DND-41 (cell line): ENCODE data around the gene AP2A1.

Source experiments
- ATAC-seq: fragments of 200-7000 bp; cut with Tn5 transposase; 3 replicates; pipeline ENCODE4 v1.9.1; 2021; ENCODE audit warnings: low read depth; ENCODE audit not compliant: insufficient read depth
- DNase-seq: peaks from one replicate; pipeline ENCODE4 v3.0.0-alpha.2; 2020
- H2AFZ ChIP-seq: 2 replicates; pipeline ENCODE4 v1.6.0; 2012; ENCODE audit warnings: low read depth, low read length
- H3K27ac ChIP-seq: 2 replicates; pipeline ENCODE4 v1.5.1; 2012; ENCODE audit warnings: low read length, inconsistent platforms
- H3K27me3 ChIP-seq: fragments of 200-600 bp; sonication (generic); 2 replicates; pipeline ENCODE4 v1.6.0; 2012; ENCODE audit warnings: low read length, mild to moderate bottlenecking, inconsistent platforms; ENCODE audit not compliant: insufficient read depth, poor library complexity
- H3K36me3 ChIP-seq: 2 replicates; pipeline ENCODE4 v1.5.1; 2012; ENCODE audit warnings: low read length, inconsistent platforms; ENCODE audit not compliant: insufficient read depth
- H3K4me1 ChIP-seq: 2 replicates; pipeline ENCODE4 v1.5.1; 2012; ENCODE audit warnings: mild to moderate bottlenecking, low read length; ENCODE audit not compliant: insufficient read depth
- H3K4me2 ChIP-seq: 2 replicates; pipeline ENCODE4 v1.6.0; 2012; ENCODE audit warnings: mild to moderate bottlenecking, moderate library complexity, low read length, inconsistent platforms; ENCODE audit not compliant: insufficient read depth
- H3K4me3 ChIP-seq, 2 experiments: fragments of 200-600 bp in 1 of 2; shearing (Covaris generic) in 1 of 2; 2 replicates each; pipeline ENCODE4 v1.5.1; 2012 to 2016; ENCODE audit warnings: inconsistent platforms in 2 of 2, low read length in 2 of 2, mild to moderate bottlenecking in 2 of 2, low read depth in 1 of 2, moderate library complexity in 1 of 2
- H3K79me2 ChIP-seq: 2 replicates; pipeline ENCODE4 v1.6.0; 2012; ENCODE audit warnings: low read length, inconsistent platforms; ENCODE audit not compliant: insufficient read depth
- H3K9ac ChIP-seq: 2 replicates; pipeline ENCODE4 v1.6.0; 2012; ENCODE audit warnings: low read depth, mild to moderate bottlenecking, inconsistent platforms, low read length, moderate library complexity
- H3K9me3 ChIP-seq: 2 replicates; pipeline ENCODE4 v1.5.1; 2012; ENCODE audit warnings: low read length, moderate library complexity, mild to moderate bottlenecking, inconsistent platforms; ENCODE audit not compliant: insufficient read depth, severe bottlenecking
- H4K20me1 ChIP-seq: 2 replicates; pipeline ENCODE4 v1.6.0; 2012; ENCODE audit warnings: low read length; ENCODE audit not compliant: insufficient read depth
- CTCF ChIP-seq: IDR thresholded peaks from 2 replicates; pipeline ENCODE4 v1.5.1; 2012; ENCODE audit warnings: borderline replicate concordance, low read length, moderate library complexity, mild to moderate bottlenecking; ENCODE audit not compliant: poor library complexity, severe bottlenecking; ENCODE audit errors: extremely low read depth
- EZH2 ChIP-seq: IDR thresholded peaks from 3 replicates; pipeline ENCODE4 v1.6.1; 2012; ENCODE audit warnings: borderline replicate concordance, low read depth, mild to moderate bottlenecking, moderate library complexity, low read length, inconsistent platforms; ENCODE audit not compliant: severe bottlenecking

Gene AP2A1

DNA sequence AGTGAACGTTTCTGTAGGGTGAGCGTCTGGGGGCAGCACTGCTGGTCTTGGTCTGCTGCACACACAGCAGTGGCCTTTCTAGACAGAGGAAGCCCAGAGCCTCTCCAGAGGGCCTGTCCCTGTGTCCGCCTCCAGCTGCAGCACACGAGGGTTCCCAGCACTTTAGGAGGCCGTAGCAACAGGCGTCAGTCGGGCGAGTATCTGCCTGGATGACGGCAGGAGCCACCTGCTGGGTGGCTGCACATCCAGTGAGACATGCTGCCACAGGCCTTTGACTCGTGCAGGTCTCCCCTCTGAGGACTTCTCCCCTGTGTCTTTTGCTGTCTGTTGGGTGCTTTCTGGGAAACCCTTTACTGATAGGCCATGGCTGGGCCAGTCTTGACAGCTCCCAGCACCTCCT, 22.1 kb downstream of the AP2A1 start:
- Histone ChIP-seq H4K20me1 (peaks cover 8% of the 10 kb centered on the region; the same call in 1 of the 2 replicates), H3K36me3 (peaks cover 67% of the 10 kb centered on the region), H3K79me2 (peaks cover 10% of the 10 kb centered on the region; the same call in 1 of the 2 replicates), H3K27ac (no peak overlapping the region), H3K4me1 (no peaks in the 10 kb centered on the region), H2AFZ (no peak overlapping the region), H3K9me3 (no peaks in the 10 kb centered on the region), H3K27me3 (no peaks in the 10 kb centered on the region), H3K4me2 (no peak overlapping the region), H3K4me3 (no peak overlapping the region), H3K9ac (no peak overlapping the region)
- DNase-seq, result no peak
- TF ChIP-seq CTCF (no peak), EZH2 (no peak)
- ATAC-seq, result no peak

- TF ChIP-seq CTCF (no peak), EZH2 (no peak)
- H3K79me2 ChIP-seq, result peaks cover 10% of the 10 kb centered on the region; the same call in 1 of the 2 replicates
- H2AFZ ChIP-seq, result no peak overlapping the region
- no peaks in the 10 kb centered on the region for H3K4me1 ChIP-seq
- no peaks in the 10 kb centered on the region for H3K27me3 ChIP-seq
- H3K36me3 ChIP-seq, result peaks cover 70% of the 10 kb centered on the region
- H3K4me2 ChIP-seq, result no peak overlapping the region
- no peak overlapping the region for H3K9ac ChIP-seq
- no peaks in the 10 kb centered on the region for H3K9me3 ChIP-seq
- no peak overlapping the region for H3K4me3 ChIP-seq
- no peak for DNase-seq
- H4K20me1 ChIP-seq, result peaks cover 8% of the 10 kb centered on the region; the same call in 1 of the 2 replicates
- H3K27ac ChIP-seq, result no peak overlapping the region
- no peak for ATAC-seq
Observed at GRCh38 chr19:49790866-49791265, 24.1 kb downstream of the AP2A1 start.

DNA sequence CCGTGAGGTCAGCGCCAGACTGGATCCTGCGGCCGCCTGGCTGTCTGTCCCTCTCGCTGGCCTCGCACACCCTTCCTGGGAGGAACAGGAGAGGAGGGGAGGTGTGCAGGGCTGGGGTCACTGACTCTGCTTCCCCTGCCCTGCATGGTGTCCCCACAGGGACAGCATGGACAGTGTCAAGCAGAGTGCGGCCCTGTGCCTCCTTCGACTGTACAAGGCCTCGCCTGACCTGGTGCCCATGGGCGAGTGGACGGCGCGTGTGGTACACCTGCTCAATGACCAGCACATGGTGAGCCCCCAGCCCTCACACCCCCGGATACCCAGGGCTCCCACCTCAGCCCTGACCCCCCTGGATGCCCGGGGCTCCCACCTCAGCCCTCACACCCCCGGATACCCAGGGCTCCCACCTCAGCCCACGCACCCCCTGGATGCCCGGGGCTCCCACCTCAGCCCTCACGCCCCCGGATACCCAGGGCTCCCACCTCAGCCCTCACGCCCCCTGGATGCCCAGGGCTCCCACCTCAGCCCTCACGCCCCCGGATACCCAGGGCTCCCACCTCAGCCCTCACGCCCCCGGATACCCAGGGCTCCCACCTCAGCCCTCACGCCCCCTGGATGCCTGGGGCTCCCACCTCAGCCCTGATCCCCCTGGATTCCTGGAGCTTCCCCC, 25.1 kb downstream of the AP2A1 start:
- TF ChIP-seq CTCF (no peak), EZH2 (no peak)
- Histone ChIP-seq H3K9ac (no peak overlapping the region), H3K79me2 (peaks cover 10% of the 10 kb centered on the region; the same call in 1 of the 2 replicates), H3K9me3 (no peaks in the 10 kb centered on the region), H3K4me3 (no peak overlapping the region), H3K36me3 (peaks cover 74% of the 10 kb centered on the region), H4K20me1 (0 out of 2 replicates have a peak, but pooled peaks cover 6% of the 10 kb centered on the region), H3K27ac (no peak overlapping the region), H3K27me3 (no peaks in the 10 kb centered on the region), H3K4me2 (no peak overlapping the region), H3K4me1 (no peaks in the 10 kb centered on the region), H2AFZ (no peak overlapping the region)
- DNase-seq, result no peak
- ATAC-seq, result no peak
